ENCODE data around the gene IPO4. TPM values are rescaled to one million over a fixed set of nuclear protein-coding genes. Genes with fewer than 3 reads are reported as not detected.
"Not testable (repeated sequence)": the region's sequence is repeated elsewhere in the genome, so short reads cannot be mapped to it uniquely, and the experiment has no call there.

IPO4 gene
- total RNA-seq, 1 experiment from 2014 or later: 157 TPM

DNA sequence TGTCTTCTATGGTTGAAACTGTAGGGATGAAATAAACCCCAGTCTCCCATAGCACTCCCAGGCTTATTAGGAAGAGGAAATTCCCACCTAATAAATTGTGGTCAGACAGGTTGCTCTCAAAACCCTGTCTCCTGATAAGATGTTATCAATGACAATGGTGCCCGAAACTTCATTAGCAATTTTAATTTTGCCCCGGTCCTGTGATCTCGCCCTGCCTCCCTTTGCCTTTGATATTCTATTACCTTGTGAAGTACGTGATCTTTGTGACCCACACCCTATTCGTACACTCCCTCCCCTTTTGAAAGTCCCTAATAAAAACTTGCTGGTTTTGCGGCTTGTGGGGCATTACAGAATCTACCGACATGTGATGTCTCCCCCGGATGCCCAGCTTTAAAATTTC is 13.9 kb upstream of the IPO4 start:
- H3K9me3 ChIP-seq (ENCODE audit: low read depth, low read length, poor library complexity, severe bottlenecking); intact Hi-C loops (cut with micrococcal nuclease; ENCODE audit: unreplicated experiment); POLR2A ChIA-PET (ENCODE audit: low non-redundant PET); BruUV-seq (replicated peaks); H3K27me3 ChIP-seq (replicated peaks; ENCODE audit: insufficient read depth, low read depth, low read length, poor library complexity); DNase-seq (ENCODE audit: low spot score); H3K4me1 ChIP-seq (ENCODE audit: insufficient read depth, low read length, poor library complexity, severe bottlenecking); H3K27ac ChIP-seq (ENCODE audit: low read depth, low read length, poor library complexity, severe bottlenecking); H3K4me3 ChIP-seq (ENCODE audit: low read depth, low read length, poor library complexity, severe bottlenecking): not testable (repeated sequence)
- CTCF ChIA-PET: interaction anchor here (0.5 kb wide), 1 partner anchor 537 kb away, joined by 6 read pairs; no protein-coding TSS in a partner anchor
- peaks cover 17% of the 10 kb centered on the region for H3K36me3 ChIP-seq (ENCODE audit: insufficient read depth, low read length, poor library complexity, severe bottlenecking)

DNA sequence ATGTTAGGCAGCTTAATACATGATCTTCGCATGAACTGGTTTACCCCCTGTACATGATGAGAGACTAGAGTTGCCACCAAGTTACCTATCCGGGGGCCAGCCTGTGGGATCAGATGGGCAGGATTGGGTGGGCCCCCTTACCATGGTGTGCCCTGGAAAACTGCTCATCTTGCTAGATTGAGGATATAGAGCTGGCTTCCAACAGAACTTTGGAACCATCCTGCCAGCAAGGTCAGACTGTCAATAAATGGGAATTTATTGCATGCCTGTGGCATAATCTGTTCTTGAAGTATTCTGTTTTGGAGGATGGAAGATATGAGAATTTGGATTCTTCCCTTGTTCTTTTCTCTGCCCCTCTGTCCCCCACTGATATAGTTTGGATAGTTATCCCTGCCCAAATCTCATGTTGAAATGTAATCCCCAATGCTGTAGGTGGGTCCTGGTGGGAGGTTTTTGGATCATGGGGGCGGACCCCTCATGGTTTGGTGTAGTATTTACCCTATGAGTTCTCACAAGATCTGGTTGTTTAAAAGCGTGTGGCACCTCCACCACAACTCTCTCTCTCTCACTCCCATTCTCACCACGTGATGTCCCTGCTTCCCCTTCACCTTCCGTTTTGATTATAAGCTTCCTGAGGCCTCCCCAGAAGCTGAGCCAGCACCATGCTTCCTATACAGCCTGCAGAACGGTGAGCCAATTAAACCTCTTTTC is 10.4 kb upstream of the IPO4 start:
- no TSS peak for BruUV-seq (replicated peaks)
- Histone ChIP-seq H3K27ac (ENCODE audit: low read depth, low read length, poor library complexity, severe bottlenecking) (no peak overlapping the region), H3K4me1 (ENCODE audit: insufficient read depth, low read length, poor library complexity, severe bottlenecking) (peaks cover 11% of the 10 kb centered on the region), H3K4me3 (ENCODE audit: low read depth, low read length, poor library complexity, severe bottlenecking) (no peak overlapping the region), H3K9me3 (ENCODE audit: low read depth, low read length, poor library complexity, severe bottlenecking) (no peaks in the 10 kb centered on the region), H3K27me3 (replicated peaks; ENCODE audit: insufficient read depth, low read depth, low read length, poor library complexity) (no peaks in the 10 kb centered on the region), H3K36me3 (ENCODE audit: insufficient read depth, low read length, poor library complexity, severe bottlenecking) (peaks cover 12% of the 10 kb centered on the region)
- TF ChIP-seq, protein P1, sequence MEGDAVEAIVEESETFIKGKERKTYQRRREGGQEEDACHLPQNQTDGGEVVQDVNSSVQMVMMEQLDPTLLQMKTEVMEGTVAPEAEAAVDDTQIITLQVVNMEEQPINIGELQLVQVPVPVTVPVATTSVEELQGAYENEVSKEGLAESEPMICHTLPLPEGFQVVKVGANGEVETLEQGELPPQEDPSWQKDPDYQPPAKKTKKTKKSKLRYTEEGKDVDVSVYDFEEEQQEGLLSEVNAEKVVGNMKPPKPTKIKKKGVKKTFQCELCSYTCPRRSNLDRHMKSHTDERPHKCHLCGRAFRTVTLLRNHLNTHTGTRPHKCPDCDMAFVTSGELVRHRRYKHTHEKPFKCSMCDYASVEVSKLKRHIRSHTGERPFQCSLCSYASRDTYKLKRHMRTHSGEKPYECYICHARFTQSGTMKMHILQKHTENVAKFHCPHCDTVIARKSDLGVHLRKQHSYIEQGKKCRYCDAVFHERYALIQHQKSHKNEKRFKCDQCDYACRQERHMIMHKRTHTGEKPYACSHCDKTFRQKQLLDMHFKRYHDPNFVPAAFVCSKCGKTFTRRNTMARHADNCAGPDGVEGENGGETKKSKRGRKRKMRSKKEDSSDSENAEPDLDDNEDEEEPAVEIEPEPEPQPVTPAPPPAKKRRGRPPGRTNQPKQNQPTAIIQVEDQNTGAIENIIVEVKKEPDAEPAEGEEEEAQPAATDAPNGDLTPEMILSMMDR (conservative IDR thresholded peaks at IDR 0.05; ENCODE audit: low read depth, low read length): no peak
- TF ChIP-seq EZH2 (IDR thresholded peaks at IDR 0.05; ENCODE audit: borderline replicate concordance, low read depth, low read length, poor library complexity, severe bottlenecking): no peak
- CTCF ChIA-PET: no interaction called here
- intact Hi-C loops (cut with micrococcal nuclease; ENCODE audit: unreplicated experiment): no loop called here
- DNase-seq (ENCODE audit: low spot score): no peak
- POLR2A ChIA-PET (ENCODE audit: low non-redundant PET): no interaction called here

- TF ChIP-seq, protein P1 (conservative IDR thresholded peaks at IDR 0.05; ENCODE audit: low read depth, low read length): no peak
- no peak for TF ChIP-seq EZH2 (IDR thresholded peaks at IDR 0.05; ENCODE audit: borderline replicate concordance, low read depth, low read length, poor library complexity, severe bottlenecking)
- Histone ChIP-seq H3K4me3 (ENCODE audit: low read depth, low read length, poor library complexity, severe bottlenecking) (peak overlapping the region; percentile 7), H3K4me1 (ENCODE audit: insufficient read depth, low read length, poor library complexity, severe bottlenecking) (peaks cover 11% of the 10 kb centered on the region), H3K27me3 (replicated peaks; ENCODE audit: insufficient read depth, low read depth, low read length, poor library complexity) (no peaks in the 10 kb centered on the region), H3K36me3 (ENCODE audit: insufficient read depth, low read length, poor library complexity, severe bottlenecking) (peaks cover 20% of the 10 kb centered on the region), H3K9me3 (ENCODE audit: low read depth, low read length, poor library complexity, severe bottlenecking) (no peaks in the 10 kb centered on the region), H3K27ac (ENCODE audit: low read depth, low read length, poor library complexity, severe bottlenecking) (no peak overlapping the region)
- no TSS peak for BruUV-seq (replicated peaks)
- no peak for DNase-seq (ENCODE audit: low spot score)
- CTCF ChIA-PET: no interaction called here
- POLR2A ChIA-PET (ENCODE audit: low non-redundant PET): no interaction called here
- intact Hi-C loops (cut with micrococcal nuclease; ENCODE audit: unreplicated experiment): no loop called here
Measured at GRCh38 chr14:24197056-24197450, 8.4 kb upstream of the IPO4 start.
